ENCODE data around the gene ZNF407. TPM values are rescaled to one million over a fixed set of nuclear protein-coding genes. Genes with fewer than 3 reads are reported as not detected.

Gene ZNF407
- total RNA-seq, 1 donor from 2014 or later = 9.0 TPM

GRCh38 chr18:74733598-74733997 is 135.9 kb downstream of the ZNF407 start:
- no peaks in the 10 kb centered on the region for H3K9me3 ChIP-seq (ENCODE audit: low read depth)
- H3K27me3 ChIP-seq = no peaks in the 10 kb centered on the region
- no peak overlapping the region for H3K9ac ChIP-seq
- TF ChIP-seq EZH2 (IDR thresholded peaks at IDR 0.05) (no peak), CTCF (IDR thresholded peaks at IDR 0.05) (no peak), EZH2phosphoT487 (IDR thresholded peaks at IDR 0.05) (no peak)
- no peaks in the 10 kb centered on the region for H3K36me3 Mint-ChIP-seq
- DNase-seq (ENCODE audit: low spot score) = no peak
- H3K9me3 Mint-ChIP-seq = no peaks in the 10 kb centered on the region
- H3K79me2 ChIP-seq (ENCODE audit: low read depth) = no peaks in the 10 kb centered on the region
- no peaks in the 10 kb centered on the region for H3K36me3 ChIP-seq
- H4K20me1 ChIP-seq (ENCODE audit: low read depth) = no peaks in the 10 kb centered on the region
- no peak overlapping the region for H3K27ac ChIP-seq
- H3K4me3 Mint-ChIP-seq = no peak overlapping the region
- no peak overlapping the region for H3K4me2 ChIP-seq
- no peaks in the 10 kb centered on the region for H3F3A ChIP-seq (ENCODE audit: low read depth)
- no peak overlapping the region for H3K27ac Mint-ChIP-seq
- no peak overlapping the region for H3K4me3 ChIP-seq
- H3K27me3 Mint-ChIP-seq (ENCODE audit: insufficient read depth, low read depth) = peaks cover 2% of the 10 kb centered on the region
- peaks cover 10% of the 10 kb centered on the region for H3K4me1 Mint-ChIP-seq
- H2AFZ ChIP-seq (replicated peaks) = no peak overlapping the region
- no peaks in the 10 kb centered on the region for H3K4me1 ChIP-seq

GRCh38 chr18:74734013-74734444 is 136.4 kb downstream of the ZNF407 start:
- Histone ChIP-seq H3K4me2 (no peak overlapping the region), H3K4me1 (no peaks in the 10 kb centered on the region), H3K79me2 (ENCODE audit: low read depth) (no peaks in the 10 kb centered on the region), H3K27me3 (no peaks in the 10 kb centered on the region), H3K4me3 (no peak overlapping the region), H3F3A (ENCODE audit: low read depth) (no peaks in the 10 kb centered on the region), H3K36me3 (no peaks in the 10 kb centered on the region), H4K20me1 (ENCODE audit: low read depth) (no peaks in the 10 kb centered on the region), H2AFZ (replicated peaks) (no peak overlapping the region), H3K9ac (no peak overlapping the region), H3K9me3 (ENCODE audit: low read depth) (no peaks in the 10 kb centered on the region), H3K27ac (no peak overlapping the region)
- Mint-ChIP-seq H3K9me3 (no peaks in the 10 kb centered on the region), H3K36me3 (no peaks in the 10 kb centered on the region), H3K4me3 (no peak overlapping the region), H3K4me1 (peaks cover 10% of the 10 kb centered on the region), H3K27ac (no peak overlapping the region), H3K27me3 (ENCODE audit: insufficient read depth, low read depth) (peaks cover 2% of the 10 kb centered on the region)
- TF ChIP-seq EZH2phosphoT487 (IDR thresholded peaks at IDR 0.05) (no peak), EZH2 (IDR thresholded peaks at IDR 0.05) (no peak), CTCF (IDR thresholded peaks at IDR 0.05) (no peak)
- no peak for DNase-seq (ENCODE audit: low spot score)

- no peak for DNase-seq (ENCODE audit: low spot score)
- peaks cover 8% of the 10 kb centered on the region for H3K4me1 Mint-ChIP-seq
- H3K36me3 Mint-ChIP-seq = no peaks in the 10 kb centered on the region
- no peak overlapping the region for H3K4me3 Mint-ChIP-seq
- Histone ChIP-seq H3K9me3 (ENCODE audit: low read depth) (no peaks in the 10 kb centered on the region), H3K27me3 (no peaks in the 10 kb centered on the region), H3K4me2 (no peak overlapping the region), H3K4me1 (no peaks in the 10 kb centered on the region), H3K4me3 (no peak overlapping the region), H3K36me3 (no peaks in the 10 kb centered on the region), H2AFZ (replicated peaks) (no peak overlapping the region), H3K9ac (no peak overlapping the region), H3K79me2 (ENCODE audit: low read depth) (no peaks in the 10 kb centered on the region), H3F3A (ENCODE audit: low read depth) (no peaks in the 10 kb centered on the region), H4K20me1 (ENCODE audit: low read depth) (no peaks in the 10 kb centered on the region), H3K27ac (no peak overlapping the region)
- H3K27me3 Mint-ChIP-seq (ENCODE audit: insufficient read depth, low read depth) = no peaks in the 10 kb centered on the region
- H3K27ac Mint-ChIP-seq = no peak overlapping the region
- no peaks in the 10 kb centered on the region for H3K9me3 Mint-ChIP-seq
- no peak for TF ChIP-seq EZH2phosphoT487 (IDR thresholded peaks at IDR 0.05)
Measured at GRCh38 chr18:74739926-74740325, 142.3 kb downstream of the ZNF407 start.

- Mint-ChIP-seq H3K4me3 (no peak overlapping the region), H3K36me3 (no peaks in the 10 kb centered on the region), H3K4me1 (peaks cover 8% of the 10 kb centered on the region), H3K27me3 (ENCODE audit: insufficient read depth, low read depth) (no peaks in the 10 kb centered on the region), H3K27ac (no peak overlapping the region), H3K9me3 (no peaks in the 10 kb centered on the region)
- Histone ChIP-seq H3K4me2 (no peak overlapping the region), H3K36me3 (no peaks in the 10 kb centered on the region), H3K9ac (no peak overlapping the region), H3K4me1 (no peaks in the 10 kb centered on the region), H2AFZ (replicated peaks) (no peak overlapping the region), H3K4me3 (no peak overlapping the region), H4K20me1 (ENCODE audit: low read depth) (no peaks in the 10 kb centered on the region), H3K79me2 (ENCODE audit: low read depth) (no peaks in the 10 kb centered on the region), H3K27ac (no peak overlapping the region), H3F3A (ENCODE audit: low read depth) (no peaks in the 10 kb centered on the region), H3K9me3 (ENCODE audit: low read depth) (no peaks in the 10 kb centered on the region), H3K27me3 (no peaks in the 10 kb centered on the region)
- DNase-seq (ENCODE audit: low spot score) = no peak
- TF ChIP-seq EZH2phosphoT487 (IDR thresholded peaks at IDR 0.05) = no peak
- TF ChIP-seq CTCF (IDR thresholded peaks at IDR 0.05) = no peak
- TF ChIP-seq EZH2 (IDR thresholded peaks at IDR 0.05) = no peak
Measured at GRCh38 chr18:74742573-74743243, 145.0 kb downstream of the ZNF407 start.

Data from neural progenitor cell (in vitro differentiated cells).